ENCODE results near the gene TNRC6C.
"Not testable (repeated sequence)": the region's sequence is repeated elsewhere in the genome, so short reads cannot be mapped to it uniquely, and the experiment has no call there.

The TNRC6C gene

GRCh38 chr17:78045316-78045715 lies 86.8 kb downstream of the TNRC6C start:
- DNase-seq = no peak

GRCh38 chr17:78046923-78047322 lies 88.4 kb downstream of the TNRC6C start:
- no peak for DNase-seq

- DNase-seq = no peak
Observed at GRCh38 chr17:78048346-78049292, 90.1 kb downstream of the TNRC6C start.

- DNase-seq = no peak
Observed at GRCh38 chr17:78049609-78050008, 91.1 kb downstream of the TNRC6C start.

GRCh38 chr17:78051186-78051972 lies 92.9 kb downstream of the TNRC6C start:
- no peak for DNase-seq

DNA sequence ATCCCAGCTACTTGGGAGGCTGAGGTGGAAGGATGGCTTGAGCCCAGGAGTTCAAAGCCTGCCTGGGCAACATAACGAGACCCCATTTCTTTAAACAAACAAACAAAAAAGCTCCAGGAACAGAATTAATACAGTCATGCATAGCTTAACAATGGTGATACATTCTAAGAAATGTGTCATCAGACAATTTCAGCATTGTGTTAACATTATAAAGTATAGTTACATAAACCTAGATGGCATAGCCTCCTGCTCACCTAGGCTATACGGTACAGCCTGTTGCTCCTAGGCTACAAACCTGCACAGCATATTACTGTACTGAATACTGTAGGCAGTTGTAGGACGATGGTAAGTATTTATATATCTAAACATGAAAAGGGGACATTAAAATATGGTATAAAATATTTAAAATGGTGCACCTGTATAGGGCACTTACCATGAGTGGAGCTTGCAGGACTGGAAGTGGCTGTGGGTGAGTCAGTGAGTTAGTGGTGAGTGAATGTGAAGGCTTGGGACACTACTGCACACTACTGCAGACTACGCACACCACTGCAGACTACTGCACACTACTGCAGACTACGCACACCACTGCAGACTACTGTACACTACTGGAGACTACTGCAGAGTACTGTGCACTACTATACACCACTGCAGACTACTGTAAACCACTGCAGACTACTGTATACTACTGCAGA lies 95.4 kb downstream of the TNRC6C start:
- no peak for DNase-seq

GRCh38 chr17:78057113-78057740 lies 98.7 kb downstream of the TNRC6C start:
- no peak for DNase-seq

- peak in 1 of 2 experiments; percentile 47 for DNase-seq
Observed at GRCh38 chr17:78058001-78058400, 99.5 kb downstream of the TNRC6C start.

DNA sequence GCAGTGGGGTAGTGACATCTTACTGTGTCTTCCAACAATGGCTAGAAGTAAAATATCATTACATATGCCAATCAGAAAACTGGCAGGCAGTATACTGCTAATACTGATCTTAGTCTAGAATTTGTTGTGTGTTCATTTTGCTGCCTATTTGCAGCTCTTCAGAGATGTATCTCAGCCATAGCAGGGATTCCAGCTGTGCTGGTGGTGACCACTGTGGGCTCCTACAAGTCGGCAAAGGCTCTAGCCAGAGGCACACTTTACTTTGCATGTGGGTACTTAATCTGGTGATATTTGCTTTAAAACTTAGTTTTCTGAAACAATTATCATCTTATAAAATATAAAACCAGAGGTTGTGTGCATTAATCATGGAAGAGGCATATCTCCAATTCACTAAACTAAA lies 100.1 kb downstream of the TNRC6C start:
- DNase-seq = no peak

GRCh38 chr17:78062596-78062995 lies 104.1 kb downstream of the TNRC6C start:
- DNase-seq = no peak

DNA sequence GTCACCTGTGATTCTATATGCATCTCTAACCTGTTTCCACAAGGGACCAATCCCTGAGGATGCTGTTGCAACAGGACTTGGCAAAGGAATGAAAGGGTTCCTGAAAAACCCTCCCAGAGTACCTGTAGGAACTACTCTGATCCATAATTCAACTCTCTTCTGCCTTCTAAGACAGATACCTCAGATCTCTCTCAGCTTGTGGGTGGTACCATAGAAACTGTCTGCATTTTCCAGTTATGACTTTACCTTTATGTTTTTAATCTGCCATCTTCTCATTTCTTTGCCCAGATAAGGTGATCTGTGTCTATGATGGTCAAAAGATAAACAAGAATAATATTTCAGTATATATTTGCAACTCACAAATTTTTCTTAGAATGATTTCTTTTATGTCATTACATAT lies 105.0 kb downstream of the TNRC6C start:
- DNase-seq = peak in 1 of 2 experiments; percentile 17

- DNase-seq = no peak
Observed at GRCh38 chr17:78064708-78065107, 106.2 kb downstream of the TNRC6C start.

GRCh38 chr17:78066976-78067375 lies 108.5 kb downstream of the TNRC6C start:
- DNase-seq = not testable (repeated sequence)

GRCh38 chr17:78069695-78070094 lies 111.2 kb downstream of the TNRC6C start:
- DNase-seq = no peak

DNA sequence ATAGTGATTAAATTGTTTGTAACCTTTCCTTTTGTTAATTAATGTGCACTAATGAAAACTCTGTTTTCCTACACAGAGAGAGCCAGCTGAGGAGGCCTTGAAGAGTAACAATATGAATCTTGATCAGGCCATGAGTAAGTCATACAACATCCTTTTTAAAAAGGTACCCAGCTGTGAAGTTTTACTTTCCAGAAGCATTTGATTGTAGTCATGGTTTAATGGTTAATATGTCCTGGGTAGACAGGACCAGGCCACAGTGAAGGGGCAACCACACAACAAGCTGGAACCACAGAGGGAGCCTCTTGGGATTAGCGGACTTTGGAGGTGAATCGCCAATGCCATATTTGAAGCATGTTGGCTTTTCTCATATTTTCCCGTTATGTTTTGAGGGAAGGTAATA lies 114.5 kb downstream of the TNRC6C start:
- no peak for DNase-seq

- DNase-seq = no peak
Observed at GRCh38 chr17:78075011-78075410, 116.5 kb downstream of the TNRC6C start.

- no peak for DNase-seq
Observed at GRCh38 chr17:78075545-78075944, 117.0 kb downstream of the TNRC6C start.

DNA sequence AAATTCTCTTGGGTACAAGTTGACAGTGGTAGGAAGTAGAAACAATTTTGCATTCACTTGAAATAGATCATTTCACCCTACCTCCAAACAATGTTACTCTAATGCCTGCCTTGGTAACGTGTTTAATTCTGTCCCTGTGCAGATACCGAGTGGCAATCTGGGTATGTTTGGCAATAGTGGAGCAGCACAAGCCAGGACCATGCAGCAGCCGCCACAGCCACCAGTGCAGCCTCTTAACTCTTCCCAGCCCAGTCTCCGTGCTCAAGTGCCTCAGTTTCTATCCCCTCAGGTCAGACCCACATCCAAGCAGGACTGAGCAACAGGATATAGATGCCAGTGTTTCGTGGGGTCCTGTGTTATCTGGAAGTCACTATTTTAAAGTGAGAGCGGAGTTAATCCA lies 120.8 kb downstream of the TNRC6C start:
- DNase-seq = no peak

GRCh38 chr17:78081551-78081950 lies 123.0 kb downstream of the TNRC6C start:
- no peak for DNase-seq

DNA sequence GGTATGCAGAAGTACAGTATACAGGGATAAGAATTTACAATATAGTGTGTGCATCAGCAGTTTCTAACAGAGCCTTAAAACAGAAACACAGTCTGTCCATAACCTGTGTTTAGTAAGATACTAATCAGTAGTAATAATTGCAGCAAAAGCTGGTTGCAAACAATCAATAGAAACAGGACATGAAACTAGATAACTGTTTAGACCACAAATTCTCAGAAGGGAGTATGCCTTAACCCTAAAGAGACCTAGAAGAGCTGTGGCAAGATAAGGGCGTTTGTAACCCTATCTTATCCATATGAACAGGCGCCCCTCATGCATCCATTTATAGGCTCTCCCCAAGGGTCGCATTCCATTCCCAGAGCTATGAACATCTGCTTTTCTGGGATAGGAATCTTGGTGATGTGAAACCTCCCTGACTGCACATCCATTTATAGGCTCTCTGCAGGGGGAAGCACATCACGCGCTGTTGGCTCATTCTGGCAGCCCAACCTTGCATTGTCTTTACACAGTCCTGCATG lies 123.9 kb downstream of the TNRC6C start:
- not testable (repeated sequence) for DNase-seq

GRCh38 chr17:78082988-78083387 lies 124.5 kb downstream of the TNRC6C start:
- DNase-seq = no peak

DNA sequence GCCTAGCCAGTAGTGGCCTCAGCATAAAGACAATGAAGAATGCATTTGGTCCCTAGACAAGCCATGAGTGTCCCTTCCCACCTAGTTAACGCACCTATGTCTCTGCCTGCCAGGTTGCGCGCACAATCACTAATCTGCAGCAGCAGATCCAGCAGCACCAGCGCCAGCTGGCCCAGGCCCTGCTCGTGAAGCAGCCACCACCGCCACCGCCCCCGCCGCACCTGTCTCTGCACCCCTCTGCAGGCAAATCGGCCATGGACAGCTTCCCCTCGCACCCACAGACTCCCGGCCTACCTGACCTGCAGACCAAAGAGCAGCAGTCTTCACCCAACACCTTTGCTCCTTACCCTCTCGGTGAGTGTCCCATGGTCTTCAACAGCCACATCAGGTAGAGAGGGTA lies 128.2 kb downstream of the TNRC6C start:
- DNase-seq = no peak

GRCh38 chr17:78088529-78088928 lies 130.0 kb downstream of the TNRC6C start:
- DNase-seq = no peak
